HepG2 (cell line): ENCODE measurements around the gene ARHGEF38. TPM values are rescaled to one million over a fixed set of nuclear protein-coding genes. Genes with fewer than 3 reads are reported as not detected.

Experiments
- ARNTL ChIP-seq: sonication (generic); formaldehyde crosslinking; IDR thresholded peaks from 2 replicates; pipeline ENCODE4 v1.4.0; 2020; ENCODE audit warnings: mild to moderate bottlenecking, missing genetic modification reagents
- BCLAF1 ChIP-seq: fragments of 450-650 bp; IDR thresholded peaks from 2 replicates; pipeline ENCODE4 v1.6.1; 2017; ENCODE audit warnings: mild to moderate bottlenecking
- CEBPZ ChIP-seq: IDR thresholded peaks from 2 replicates; pipeline ENCODE4 v1.6.1; 2012; ENCODE audit warnings: low read length, improper control_type of control experiment
- CENPT ChIP-seq: sonication (generic); formaldehyde crosslinking; IDR thresholded peaks from 2 replicates; pipeline ENCODE4 v1.8.0; 2022; ENCODE audit warnings: low read depth, mild to moderate bottlenecking, moderate library complexity, missing genetic modification reagents
- DMTF1 ChIP-seq: sonication (generic); formaldehyde crosslinking; IDR thresholded peaks from 2 replicates; pipeline ENCODE4 v1.4.0; 2020; ENCODE audit warnings: mild to moderate bottlenecking, missing genetic modification reagents
- GABPA ChIP-seq, 2 experiments: IDR thresholded peaks; 2 replicates each; pipeline ENCODE4 v1.6.1; 2011 to 2016; ENCODE audit warnings: low read depth in 2 of 2, low read length in 1 of 2, missing biosample characterization in 1 of 2, missing genetic modification characterization in 1 of 2
- GTF2F1 ChIP-seq: fragments of 150-350 bp; IDR thresholded peaks from 2 replicates; pipeline ENCODE4 v1.6.1; 2014; ENCODE audit warnings: low read length
- NONO ChIP-seq, 2 experiments: fragments of 450-650 bp in 1 of 2; sonication (generic) in 1 of 2; formaldehyde crosslinking in 1 of 2; IDR thresholded peaks in 1 of 2; conservative IDR thresholded peaks in 1 of 2; 2 replicates each; pipeline versions ENCODE4 v1.6.1 to v1.8.0; 2017 to 2022; ENCODE audit warnings: mild to moderate bottlenecking in 1 of 2, missing genetic modification reagents in 1 of 2, moderate library complexity in 1 of 2
- PHF20 ChIP-seq: sonication (generic); formaldehyde crosslinking; IDR thresholded peaks from 2 replicates; pipeline ENCODE4 v1.5.0; 2020; ENCODE audit warnings: mild to moderate bottlenecking, missing genetic modification reagents
- TOPORS ChIP-seq: sonication (generic); formaldehyde crosslinking; IDR thresholded peaks from 2 replicates; pipeline ENCODE4 v1.8.0; 2023; ENCODE audit warnings: mild to moderate bottlenecking, missing genetic modification reagents
- ZFP37 ChIP-seq: sonication (generic); formaldehyde crosslinking; IDR thresholded peaks from 2 replicates; pipeline ENCODE4 v1.4.0; 2020; ENCODE audit warnings: missing genetic modification reagents, borderline replicate concordance
- ZNF383 ChIP-seq: sonication (generic); formaldehyde crosslinking; IDR thresholded peaks from 2 replicates; pipeline ENCODE4 v1.4.0; 2020; ENCODE audit warnings: missing genetic modification reagents, mild to moderate bottlenecking, borderline replicate concordance
- ZNF720 ChIP-seq: sonication (generic); formaldehyde crosslinking; IDR thresholded peaks from 2 replicates; pipeline ENCODE4 v1.4.0; 2020; ENCODE audit warnings: missing genetic modification reagents
- ZNF790 ChIP-seq: sonication (generic); formaldehyde crosslinking; IDR thresholded peaks from 2 replicates; pipeline ENCODE4 v1.8.0; 2022; ENCODE audit warnings: missing genetic modification reagents, mild to moderate bottlenecking, borderline replicate concordance
- polyA plus RNA-seq, 8 experiments: library from polyadenylated mRNA; depleted of rRNA in 3 of 8; stranded (reverse) in 7 of 8; unstranded in 1 of 8; fragments of >200 nt; fragmentation: Illumina TruSeq in 4 of 8; extraction: Trizol in 4 of 8; gene quantifications; 2 replicates each; pipeline versions ENCODE4 v1.2.1 to v1.2.3, GENCODE V29; 2011 to 2016; ENCODE audit warnings: low read depth in 4 of 8, missing spikeins in 1 of 8, mixed read lengths in 1 of 8; ENCODE audit not compliant: insufficient read depth in 1 of 8
- total RNA-seq, 5 experiments: library from RNA; depleted of rRNA; stranded (reverse); fragments of >200 nt; fragmentation: Illumina TruSeq; extraction: Trizol; gene quantifications; 2 replicates each; pipeline ENCODE4 v1.2.3, GENCODE V29; 2016; ENCODE audit warnings: low read depth in 1 of 5

ARHGEF38 gene
- total and polyA plus RNA-seq, 2 of the 13 experiments (the other 11 are each of a cell fraction or from before 2014, with no cell fraction given): not detected

- TF ChIP-seq CENPT (CRISPR knock-in tag) (peak; percentile 78; the same call in 1 of the 2 replicates), DMTF1 (CRISPR knock-in tag) (no peak), BCLAF1 (no peak), ZNF720 (peak; percentile 91; the same call in 1 of the 2 replicates), TOPORS (CRISPR knock-in tag) (peak; percentile 98), ZNF790 (CRISPR knock-in tag) (no peak), PHF20 (CRISPR knock-in tag) (peak; percentile 99), ARNTL (CRISPR knock-in tag) (0 out of 2 replicates have a peak, but pooled peaks have one; percentile 27), ZFP37 (CRISPR knock-in tag) (0 out of 2 replicates have a peak, but pooled peaks have one; percentile 50), GTF2F1 (peak; percentile 74; the same call in 1 of the 2 replicates), NONO (IDR thresholded peaks at IDR 0.05) (no peak), NONO (CRISPR knock-in tag; conservative IDR thresholded peaks at IDR 0.05) (peak; percentile 100), ZNF383 (CRISPR knock-in tag) (peak; percentile 78; the same call in 1 of the 2 replicates), CEBPZ (no peak), GABPA (IDR thresholded peaks at IDR 0.05; ENCODE audit: low read depth, low read length) (peak; percentile 98), GABPA (CRISPR knock-in tag; IDR thresholded peaks at IDR 0.05; ENCODE audit: low read depth) (peak; percentile 100)
These were observed 156.0 kb downstream of the ARHGEF38 start, which contains the start of the genes GSTCD and INTS12 (continued) for GRCh38 chr4:105708181-105709080.
